ENCODE data around the gene PARVG. TPM values are rescaled to one million over a fixed set of nuclear protein-coding genes. Genes with fewer than 3 reads are reported as not detected.

Gene PARVG
- total RNA-seq, 1 experiment from 2014 or later = 0.23 TPM

- no peaks in the 10 kb centered on the region for H3K36me3 Mint-ChIP-seq (ENCODE audit: insufficient read depth, unreplicated experiment)
- H3K4me3 Mint-ChIP-seq (ENCODE audit: unreplicated experiment) = no peak overlapping the region
- ChIA-PET POLR2A (no interaction called here), CTCF (no interaction called here)
- BruUV-seq (replicated peaks) = no TSS peak
- TF ChIP-seq CTCF (IDR thresholded peaks at IDR 0.05; ENCODE audit: unreplicated experiment) = no peak
- intact Hi-C loops (cut with micrococcal nuclease) = no loop called here
- no peak overlapping the region for H3K27ac Mint-ChIP-seq (ENCODE audit: low read depth, unreplicated experiment)
- no peak for DNase-seq (ENCODE audit: unreplicated experiment)
- peaks cover 13% of the 10 kb centered on the region for H3K9me3 Mint-ChIP-seq (ENCODE audit: unreplicated experiment)
- peaks cover 54% of the 10 kb centered on the region for H3K27me3 Mint-ChIP-seq (ENCODE audit: insufficient read depth, unreplicated experiment)
- H3K4me1 Mint-ChIP-seq (ENCODE audit: insufficient read depth, unreplicated experiment) = peaks cover 9% of the 10 kb centered on the region
Measured at GRCh38 chr22:44206696-44207095, 26.0 kb downstream of the PARVG start.

- ChIA-PET CTCF (no interaction called here), POLR2A (no interaction called here)
- TF ChIP-seq CTCF (IDR thresholded peaks at IDR 0.05; ENCODE audit: unreplicated experiment) = no peak
- Mint-ChIP-seq H3K27ac (ENCODE audit: low read depth, unreplicated experiment) (no peak overlapping the region), H3K4me3 (ENCODE audit: unreplicated experiment) (no peak overlapping the region), H3K27me3 (ENCODE audit: insufficient read depth, unreplicated experiment) (peaks cover 54% of the 10 kb centered on the region), H3K36me3 (ENCODE audit: insufficient read depth, unreplicated experiment) (no peaks in the 10 kb centered on the region), H3K4me1 (ENCODE audit: insufficient read depth, unreplicated experiment) (peaks cover 13% of the 10 kb centered on the region), H3K9me3 (ENCODE audit: unreplicated experiment) (peaks cover 13% of the 10 kb centered on the region)
- intact Hi-C loops (cut with micrococcal nuclease) = no loop called here
- no TSS peak for BruUV-seq (replicated peaks)
- no peak for DNase-seq (ENCODE audit: unreplicated experiment)
Measured at GRCh38 chr22:44207173-44207980, 26.7 kb downstream of the PARVG start.

- CTCF ChIA-PET = no interaction called here
- Mint-ChIP-seq H3K9me3 (ENCODE audit: unreplicated experiment) (peaks cover 13% of the 10 kb centered on the region), H3K36me3 (ENCODE audit: insufficient read depth, unreplicated experiment) (no peaks in the 10 kb centered on the region), H3K4me3 (ENCODE audit: unreplicated experiment) (no peak overlapping the region), H3K27ac (ENCODE audit: low read depth, unreplicated experiment) (no peak overlapping the region), H3K4me1 (ENCODE audit: insufficient read depth, unreplicated experiment) (peaks cover 13% of the 10 kb centered on the region), H3K27me3 (ENCODE audit: insufficient read depth, unreplicated experiment) (peaks cover 48% of the 10 kb centered on the region)
- DNase-seq (ENCODE audit: unreplicated experiment) = no peak
- POLR2A ChIA-PET = no interaction called here
- BruUV-seq (replicated peaks) = no TSS peak
- no peak for TF ChIP-seq CTCF (IDR thresholded peaks at IDR 0.05; ENCODE audit: unreplicated experiment)
- intact Hi-C loops (cut with micrococcal nuclease) = no loop called here
Measured at GRCh38 chr22:44207981-44208317, 27.2 kb downstream of the PARVG start.

- ChIA-PET CTCF (no interaction called here), POLR2A (no interaction called here)
- H3K27ac Mint-ChIP-seq (ENCODE audit: low read depth, unreplicated experiment) = no peak overlapping the region
- no peak for DNase-seq (ENCODE audit: unreplicated experiment)
- H3K4me3 Mint-ChIP-seq (ENCODE audit: unreplicated experiment) = no peak overlapping the region
- BruUV-seq (replicated peaks) = no TSS peak
- peaks cover 13% of the 10 kb centered on the region for H3K9me3 Mint-ChIP-seq (ENCODE audit: unreplicated experiment)
- peaks cover 13% of the 10 kb centered on the region for H3K4me1 Mint-ChIP-seq (ENCODE audit: insufficient read depth, unreplicated experiment)
- TF ChIP-seq CTCF (IDR thresholded peaks at IDR 0.05; ENCODE audit: unreplicated experiment) = no peak
- no peaks in the 10 kb centered on the region for H3K36me3 Mint-ChIP-seq (ENCODE audit: insufficient read depth, unreplicated experiment)
- H3K27me3 Mint-ChIP-seq (ENCODE audit: insufficient read depth, unreplicated experiment) = peaks cover 36% of the 10 kb centered on the region
- intact Hi-C loops (cut with micrococcal nuclease) = no loop called here
Measured at GRCh38 chr22:44209343-44209742, 28.6 kb downstream of the PARVG start.

Data from MCF 10A (cell line).